ENCODE measurements around the gene SLC24A3. TPM values are rescaled to one million over a fixed set of nuclear protein-coding genes. Genes with fewer than 3 reads are reported as not detected.

Gene SLC24A3
- total RNA-seq, 1 donor from 2014 or later = 0.11 TPM

- Mint-ChIP-seq H3K4me3 (ENCODE audit: unreplicated experiment) (no peak overlapping the region), H3K27ac (ENCODE audit: unreplicated experiment) (no peak overlapping the region), H3K27me3 (ENCODE audit: unreplicated experiment) (no peaks in the 10 kb centered on the region), H3K4me1 (ENCODE audit: unreplicated experiment) (no peaks in the 10 kb centered on the region), H3K36me3 (ENCODE audit: unreplicated experiment) (no peaks in the 10 kb centered on the region), H3K9me3 (ENCODE audit: unreplicated experiment) (peaks cover 3% of the 10 kb centered on the region)
- no peak for DNase-seq (ENCODE audit: extremely low spot score, unreplicated experiment)
- no peak for TF ChIP-seq CTCF (IDR thresholded peaks at IDR 0.05)
Observed at GRCh38 chr20:19271879-19272651, 59.6 kb downstream of the SLC24A3 start.

GRCh38 chr20:19272976-19273654 is 60.7 kb downstream of the SLC24A3 start:
- H3K27ac Mint-ChIP-seq (ENCODE audit: unreplicated experiment) = no peak overlapping the region
- H3K36me3 Mint-ChIP-seq (ENCODE audit: unreplicated experiment) = no peaks in the 10 kb centered on the region
- no peak for TF ChIP-seq CTCF (IDR thresholded peaks at IDR 0.05)
- no peaks in the 10 kb centered on the region for H3K27me3 Mint-ChIP-seq (ENCODE audit: unreplicated experiment)
- peaks cover 3% of the 10 kb centered on the region for H3K9me3 Mint-ChIP-seq (ENCODE audit: unreplicated experiment)
- H3K4me1 Mint-ChIP-seq (ENCODE audit: unreplicated experiment) = no peaks in the 10 kb centered on the region
- no peak overlapping the region for H3K4me3 Mint-ChIP-seq (ENCODE audit: unreplicated experiment)
- DNase-seq (ENCODE audit: extremely low spot score, unreplicated experiment) = no peak

- Mint-ChIP-seq H3K4me3 (ENCODE audit: unreplicated experiment) (no peak overlapping the region), H3K36me3 (ENCODE audit: unreplicated experiment) (no peaks in the 10 kb centered on the region), H3K9me3 (ENCODE audit: unreplicated experiment) (peaks cover 3% of the 10 kb centered on the region), H3K27me3 (ENCODE audit: unreplicated experiment) (no peaks in the 10 kb centered on the region), H3K27ac (ENCODE audit: unreplicated experiment) (no peak overlapping the region), H3K4me1 (ENCODE audit: unreplicated experiment) (no peaks in the 10 kb centered on the region)
- no peak for DNase-seq (ENCODE audit: extremely low spot score, unreplicated experiment)
- no peak for TF ChIP-seq CTCF (IDR thresholded peaks at IDR 0.05)
Observed at GRCh38 chr20:19274001-19274400, 61.6 kb downstream of the SLC24A3 start.

GRCh38 chr20:19274412-19275015 is 62.1 kb downstream of the SLC24A3 start:
- Mint-ChIP-seq H3K36me3 (ENCODE audit: unreplicated experiment) (no peaks in the 10 kb centered on the region), H3K4me3 (ENCODE audit: unreplicated experiment) (no peak overlapping the region), H3K9me3 (ENCODE audit: unreplicated experiment) (peaks cover 3% of the 10 kb centered on the region), H3K4me1 (ENCODE audit: unreplicated experiment) (no peaks in the 10 kb centered on the region), H3K27ac (ENCODE audit: unreplicated experiment) (no peak overlapping the region), H3K27me3 (ENCODE audit: unreplicated experiment) (no peaks in the 10 kb centered on the region)
- DNase-seq (ENCODE audit: extremely low spot score, unreplicated experiment) = no peak
- no peak for TF ChIP-seq CTCF (IDR thresholded peaks at IDR 0.05)

GRCh38 chr20:19275038-19275629 is 62.7 kb downstream of the SLC24A3 start:
- no peaks in the 10 kb centered on the region for H3K36me3 Mint-ChIP-seq (ENCODE audit: unreplicated experiment)
- no peak for DNase-seq (ENCODE audit: extremely low spot score, unreplicated experiment)
- H3K27me3 Mint-ChIP-seq (ENCODE audit: unreplicated experiment) = no peaks in the 10 kb centered on the region
- H3K4me3 Mint-ChIP-seq (ENCODE audit: unreplicated experiment) = no peak overlapping the region
- H3K9me3 Mint-ChIP-seq (ENCODE audit: unreplicated experiment) = no peaks in the 10 kb centered on the region
- no peak overlapping the region for H3K27ac Mint-ChIP-seq (ENCODE audit: unreplicated experiment)
- no peak for TF ChIP-seq CTCF (IDR thresholded peaks at IDR 0.05)
- H3K4me1 Mint-ChIP-seq (ENCODE audit: unreplicated experiment) = no peaks in the 10 kb centered on the region
